Mesenchymal stem cell (in vitro differentiated cells and primary cell): ENCODE data around the gene BEND7.
A peak's percentile ranks its signal among the peaks of the same experiment; 100 is the strongest.

ENCODE experiments used
- DNase-seq: peaks from one replicate; pipeline ENCODE4 v3.0.0-alpha.2; 2013
- H2AFZ ChIP-seq: one replicate; pipeline ENCODE4 v1.6.1; 2013; ENCODE audit warnings: low read depth, mild to moderate bottlenecking, control low read depth, inconsistent platforms, low read length, moderate library complexity
- H2AK5ac ChIP-seq: 2 replicates; pipeline ENCODE4 v1.6.1; 2013; ENCODE audit warnings: low read length, moderate library complexity, mild to moderate bottlenecking, inconsistent platforms; ENCODE audit not compliant: severe bottlenecking
- H2BK120ac ChIP-seq: one replicate; pipeline ENCODE4 v1.6.1; 2013; ENCODE audit warnings: low read depth, mild to moderate bottlenecking, inconsistent platforms, low read length, moderate library complexity
- H2BK12ac ChIP-seq, 2 experiments: one replicate each; pipeline ENCODE4 v1.6.1; 2013; ENCODE audit warnings: inconsistent platforms in 2 of 2, low read length in 2 of 2, mild to moderate bottlenecking in 2 of 2, moderate library complexity in 2 of 2, control low read depth in 1 of 2
- H2BK15ac ChIP-seq: one replicate; pipeline ENCODE4 v1.6.1; 2013; ENCODE audit warnings: mild to moderate bottlenecking, low read depth, inconsistent platforms; ENCODE audit not compliant: poor library complexity, severe bottlenecking
- H2BK5ac ChIP-seq: 2 replicates; pipeline ENCODE4 v1.6.1; 2013; ENCODE audit warnings: low read depth, mild to moderate bottlenecking, low read length, control low read depth, inconsistent platforms; ENCODE audit not compliant: poor library complexity, severe bottlenecking
- H3K14ac ChIP-seq, 2 experiments: one replicate each; pipeline ENCODE4 v1.6.1; 2013; ENCODE audit warnings: inconsistent platforms in 2 of 2, low read length in 2 of 2, control low read depth in 1 of 2, mild to moderate bottlenecking in 1 of 2, moderate library complexity in 1 of 2
- H3K18ac ChIP-seq, 2 experiments: one replicate each; pipeline ENCODE4 v1.6.1; 2013; ENCODE audit warnings: inconsistent platforms in 2 of 2, low read length in 2 of 2, control low read depth in 1 of 2, low read depth in 1 of 2, mild to moderate bottlenecking in 1 of 2
- H3K23ac ChIP-seq, 2 experiments: one replicate each; pipeline ENCODE4 v1.6.1; 2013; ENCODE audit warnings: inconsistent platforms in 2 of 2, low read length in 2 of 2, mild to moderate bottlenecking in 2 of 2, moderate library complexity in 2 of 2, control low read depth in 1 of 2
- H3K27ac ChIP-seq: 2 replicates; pipeline ENCODE4 v1.5.1; 2013; ENCODE audit warnings: mild to moderate bottlenecking, moderate library complexity, low read length, control low read depth, inconsistent platforms; ENCODE audit not compliant: poor library complexity, severe bottlenecking
- H3K27me3 ChIP-seq, 2 experiments: 2 replicates each; pipeline versions ENCODE4 v1.6.1 to v1.7.0; 2013; ENCODE audit warnings: low read length in 2 of 2, mild to moderate bottlenecking in 2 of 2, moderate library complexity in 2 of 2, control low read depth in 1 of 2, inconsistent platforms in 1 of 2; ENCODE audit not compliant: control insufficient read depth in 1 of 2, insufficient read depth in 1 of 2
- H3K36me3 ChIP-seq, 2 experiments: 2 replicates each; pipeline versions ENCODE4 v1.6.1 to v1.7.0; 2013; ENCODE audit warnings: low read length in 2 of 2, control low read depth in 1 of 2, inconsistent platforms in 1 of 2, low read depth in 1 of 2, mild to moderate bottlenecking in 1 of 2; ENCODE audit not compliant: insufficient read depth in 2 of 2, control insufficient read depth in 1 of 2
- H3K4ac ChIP-seq, 2 experiments: one replicate each; pipeline ENCODE4 v1.6.1; 2013; ENCODE audit warnings: inconsistent platforms in 2 of 2, low read length in 2 of 2, mild to moderate bottlenecking in 2 of 2, moderate library complexity in 2 of 2, control low read depth in 1 of 2, low read depth in 1 of 2
- H3K4me1 ChIP-seq: 2 replicates; pipeline ENCODE4 v1.6.1; 2013; ENCODE audit warnings: low read depth, low read length, control low read depth; ENCODE audit not compliant: control insufficient read depth, insufficient read depth
- H3K4me2 ChIP-seq: 2 replicates; pipeline ENCODE4 v1.6.1; 2013; ENCODE audit warnings: low read length, mild to moderate bottlenecking, inconsistent platforms; ENCODE audit not compliant: poor library complexity, severe bottlenecking
- H3K4me3 ChIP-seq, 2 experiments: 2 replicates each; pipeline versions ENCODE4 v1.5.1 to v1.7.0; 2013; ENCODE audit warnings: low read length in 2 of 2, mild to moderate bottlenecking in 2 of 2, control low read depth in 1 of 2, low read depth in 1 of 2; ENCODE audit not compliant: insufficient read depth in 1 of 2
- H3K79me1 ChIP-seq: replicated peaks from 2 replicates; pipeline ENCODE4 v1.6.1; 2013; ENCODE audit warnings: mild to moderate bottlenecking, control low read depth, low read length, inconsistent platforms; ENCODE audit not compliant: poor library complexity, severe bottlenecking
- H3K9ac ChIP-seq: 2 replicates; pipeline ENCODE4 v1.7.0; 2013; ENCODE audit warnings: mild to moderate bottlenecking, low read length, moderate library complexity
- H3K9me3 ChIP-seq: 2 replicates; pipeline ENCODE4 v1.7.0; 2013; ENCODE audit warnings: mild to moderate bottlenecking, low read length; ENCODE audit not compliant: control insufficient read depth
- H4K8ac ChIP-seq: one replicate; pipeline ENCODE4 v1.6.1; 2013; ENCODE audit warnings: inconsistent platforms, mild to moderate bottlenecking, low read length, moderate library complexity
- H4K91ac ChIP-seq: one replicate; pipeline ENCODE4 v1.6.1; 2013; ENCODE audit warnings: mild to moderate bottlenecking, low read length, inconsistent platforms
- WGBS: methylation state at CpG from one replicate; pipeline ENCODE4 v1.1.7; 2013; ENCODE audit warnings: mixed read lengths; 5-methylcytosine and 5-hydroxymethylcytosine counted together

Gene BEND7

GRCh38 chr10:13491747-13492360, 37.0 kb downstream of the BEND7 start:
- no peak overlapping the region for H2AFZ ChIP-seq
- H2BK5ac ChIP-seq, result no peak overlapping the region
- no peak overlapping the region for H4K91ac ChIP-seq
- H3K79me1 ChIP-seq, result no peaks in the 10 kb centered on the region
- no peak overlapping the region for H2AK5ac ChIP-seq
- WGBS, result 80% methylated on average over 6 of the region's 9 CpGs
- no peak overlapping the region for H3K4ac ChIP-seq
- no peak overlapping the region for H2BK12ac ChIP-seq
- peaks cover 6 to 13% of the 10 kb centered on the region in 2 experiments for H3K36me3 ChIP-seq
- no peak overlapping the region for H2BK15ac ChIP-seq
- no peak for DNase-seq
- no peak overlapping the region for H3K4me2 ChIP-seq
- no peaks in the 10 kb centered on the region for H3K27me3 ChIP-seq
- H3K14ac ChIP-seq, result no peak overlapping the region
- no peak overlapping the region for H3K18ac ChIP-seq
- H3K4me1 ChIP-seq, result no peaks in the 10 kb centered on the region
- no peak overlapping the region for H4K8ac ChIP-seq
- no peaks in the 10 kb centered on the region for H3K9me3 ChIP-seq
- no peak overlapping the region for H3K4me3 ChIP-seq
- H2BK120ac ChIP-seq, result no peak overlapping the region
- no peak overlapping the region for H3K27ac ChIP-seq
- H3K23ac ChIP-seq, result no peak overlapping the region
- H3K9ac ChIP-seq, result peak overlapping the region; percentile 67

GRCh38 chr10:13490503-13490902, 38.3 kb downstream of the BEND7 start:
- Histone ChIP-seq H3K14ac (no peak overlapping the region), H2AK5ac (no peak overlapping the region), H3K4me1 (no peaks in the 10 kb centered on the region), H3K4ac (no peak overlapping the region), H2BK15ac (no peak overlapping the region), H2AFZ (no peak overlapping the region), H4K91ac (no peak overlapping the region), H3K36me3 (peaks cover 0 to 17% of the 10 kb centered on the region in 2 experiments), H3K9me3 (no peaks in the 10 kb centered on the region), H3K4me2 (no peak overlapping the region), H3K23ac (no peak overlapping the region), H2BK12ac (no peak overlapping the region), H2BK5ac (no peak overlapping the region), H3K27me3 (no peaks in the 10 kb centered on the region), H3K9ac (no peak overlapping the region), H3K18ac (no peak overlapping the region), H3K4me3 (no peak overlapping the region), H3K79me1 (no peaks in the 10 kb centered on the region), H4K8ac (no peak overlapping the region), H3K27ac (no peak overlapping the region), H2BK120ac (no peak overlapping the region)
- WGBS, result 95% methylated on average over 5 of the region's 5 CpGs
- no peak for DNase-seq

GRCh38 chr10:13489035-13489599, 39.7 kb downstream of the BEND7 start:
- H2AK5ac ChIP-seq, result no peak overlapping the region
- WGBS, result 95% methylated on average over 4 of the region's 7 CpGs
- H3K18ac ChIP-seq, result no peak overlapping the region

GRCh38 chr10:13485623-13486022, 43.2 kb downstream of the BEND7 start:
- H3K27me3 ChIP-seq, result no peaks in the 10 kb centered on the region
- H3K9ac ChIP-seq, result no peak overlapping the region
- H3K4me3 ChIP-seq, result no peak overlapping the region
- no peak overlapping the region for H2AFZ ChIP-seq
- H3K4me2 ChIP-seq, result no peak overlapping the region
- no peak overlapping the region for H3K18ac ChIP-seq
- no peak overlapping the region for H3K23ac ChIP-seq
- no peak overlapping the region for H3K27ac ChIP-seq
- no peak overlapping the region for H4K91ac ChIP-seq
- no peak for DNase-seq
- no peak overlapping the region for H2BK12ac ChIP-seq
- no peak overlapping the region for H3K14ac ChIP-seq
- H4K8ac ChIP-seq, result no peak overlapping the region
- peaks cover 2 to 12% of the 10 kb centered on the region in 2 experiments for H3K36me3 ChIP-seq
- no peak overlapping the region for H2BK120ac ChIP-seq
- H2BK5ac ChIP-seq, result no peak overlapping the region
- no peak overlapping the region for H2BK15ac ChIP-seq
- no peaks in the 10 kb centered on the region for H3K79me1 ChIP-seq
- no peak overlapping the region for H3K4ac ChIP-seq
- no CpG with 5 or more reads among the region's 1 CpG for WGBS
- no peaks in the 10 kb centered on the region for H3K9me3 ChIP-seq
- no peak overlapping the region for H2AK5ac ChIP-seq
- no peaks in the 10 kb centered on the region for H3K4me1 ChIP-seq

More at GRCh38 chr10:13489035-13489599, 39.7 kb downstream of the BEND7 start:
- no peak overlapping the region for H3K4ac ChIP-seq
- H4K91ac ChIP-seq, result no peak overlapping the region
- H2BK12ac ChIP-seq, result no peak overlapping the region
- H2BK15ac ChIP-seq, result no peak overlapping the region
- no peak overlapping the region for H3K27ac ChIP-seq
- no peak overlapping the region for H2BK120ac ChIP-seq
- peaks cover 0 to 17% of the 10 kb centered on the region in 2 experiments for H3K36me3 ChIP-seq
- H3K23ac ChIP-seq, result no peak overlapping the region
- DNase-seq, result no peak
- H3K79me1 ChIP-seq, result no peaks in the 10 kb centered on the region
- no peaks in the 10 kb centered on the region for H3K4me1 ChIP-seq
- H3K27me3 ChIP-seq, result no peaks in the 10 kb centered on the region
- no peak overlapping the region for H3K14ac ChIP-seq
- no peak overlapping the region for H3K4me2 ChIP-seq
- H3K4me3 ChIP-seq, result no peak overlapping the region
- H2BK5ac ChIP-seq, result no peak overlapping the region
- no peaks in the 10 kb centered on the region for H3K9me3 ChIP-seq
- H3K9ac ChIP-seq, result no peak overlapping the region
- H2AFZ ChIP-seq, result no peak overlapping the region
- H4K8ac ChIP-seq, result no peak overlapping the region
